GM19468 (cell line): ENCODE measurements around the gene COG8.
"Not testable (repeated sequence)": the region's sequence is repeated elsewhere in the genome, so short reads cannot be mapped to it uniquely, and the experiment has no call there.

Experiments
- ATAC-seq: cut with Tn5 transposase; IDR thresholded peaks from one replicate; pipeline ENCODE4 v1.9.1; 2021; ENCODE audit warnings: mild to moderate bottlenecking, moderate library complexity, moderate number of reproducible peaks; ENCODE audit not compliant: unreplicated experiment; ENCODE audit errors: extremely low read depth

COG8 gene

GRCh38 chr16:69339289-69340094 is at the start of gene COG8, which contains the start of gene NIP7:
COG8 (minus strand) TSS chr16:69339564; CDS start chr16:69339552, 12 bp downstream.
NIP7 (plus strand) TSS chr16:69339772; CDS start chr16:69339830, 58 bp downstream.
- peak; percentile 85 for ATAC-seq

DNA sequence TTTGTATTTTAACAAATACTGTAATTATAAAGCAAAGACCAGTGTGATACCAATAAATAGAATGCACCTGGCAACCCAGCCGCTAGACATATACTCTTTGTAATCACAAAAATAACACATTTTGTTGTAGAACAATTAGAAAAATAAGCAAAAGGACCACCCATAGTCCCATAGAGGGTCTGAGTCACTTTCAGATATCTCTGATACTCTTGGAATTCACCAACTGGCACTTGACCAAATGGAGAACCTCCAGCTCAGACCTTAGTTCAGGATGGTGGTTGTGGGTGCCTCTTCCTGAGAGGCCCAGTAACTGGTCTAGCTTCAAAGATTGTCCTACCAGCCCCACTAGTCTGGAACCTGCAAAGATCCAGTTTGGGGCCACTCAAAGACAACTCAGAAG is 47.2 kb upstream of the COG8 start:
- no peak for ATAC-seq

- ATAC-seq, result no peak
Measured at GRCh38 chr16:69384974-69385373, 45.6 kb upstream of the COG8 start.

DNA sequence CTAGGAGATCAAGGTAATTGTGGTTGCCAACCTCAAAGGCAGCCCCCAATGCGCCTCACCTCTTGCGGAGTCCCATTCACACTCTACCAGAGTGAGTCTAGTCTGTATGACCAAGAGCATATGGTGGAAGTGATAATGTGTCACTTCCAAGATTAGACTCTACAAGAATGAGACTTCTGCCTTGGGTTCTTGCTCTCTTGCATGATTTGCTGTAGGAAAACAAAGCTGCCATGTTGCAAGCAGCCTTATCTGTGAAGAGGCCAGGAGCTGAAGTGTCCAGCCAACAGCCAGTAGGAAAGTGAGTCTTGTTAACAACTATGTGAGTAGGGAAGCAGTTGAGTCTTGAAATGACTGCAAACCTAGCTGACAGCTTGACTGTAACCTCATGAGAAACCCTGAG is 43.1 kb upstream of the COG8 start:
- no peak for ATAC-seq

- no peak for ATAC-seq
Measured at GRCh38 chr16:69381231-69381630, 41.9 kb upstream of the COG8 start.

- ATAC-seq, result no peak
Measured at GRCh38 chr16:69378760-69379159, 39.4 kb upstream of the COG8 start.

DNA sequence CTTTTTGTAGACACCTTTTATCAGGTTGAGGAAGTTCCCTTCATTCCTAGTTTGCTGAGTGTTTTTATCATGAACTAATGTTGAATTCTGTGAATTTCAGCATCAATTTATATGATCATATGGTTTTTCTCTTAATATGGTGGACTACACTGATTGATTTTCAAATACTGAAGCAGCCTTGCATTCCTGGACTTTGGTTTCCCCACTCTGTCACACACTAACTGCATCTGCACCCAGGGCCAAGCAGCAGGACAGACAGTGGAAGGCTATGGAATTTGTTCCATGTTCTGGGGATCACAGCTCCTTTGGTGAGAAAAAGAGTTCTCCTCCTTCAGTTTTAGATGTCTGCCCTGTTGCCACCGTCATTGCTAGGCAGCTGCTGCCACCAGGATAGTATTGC is 38.7 kb upstream of the COG8 start:
- no peak for ATAC-seq

DNA sequence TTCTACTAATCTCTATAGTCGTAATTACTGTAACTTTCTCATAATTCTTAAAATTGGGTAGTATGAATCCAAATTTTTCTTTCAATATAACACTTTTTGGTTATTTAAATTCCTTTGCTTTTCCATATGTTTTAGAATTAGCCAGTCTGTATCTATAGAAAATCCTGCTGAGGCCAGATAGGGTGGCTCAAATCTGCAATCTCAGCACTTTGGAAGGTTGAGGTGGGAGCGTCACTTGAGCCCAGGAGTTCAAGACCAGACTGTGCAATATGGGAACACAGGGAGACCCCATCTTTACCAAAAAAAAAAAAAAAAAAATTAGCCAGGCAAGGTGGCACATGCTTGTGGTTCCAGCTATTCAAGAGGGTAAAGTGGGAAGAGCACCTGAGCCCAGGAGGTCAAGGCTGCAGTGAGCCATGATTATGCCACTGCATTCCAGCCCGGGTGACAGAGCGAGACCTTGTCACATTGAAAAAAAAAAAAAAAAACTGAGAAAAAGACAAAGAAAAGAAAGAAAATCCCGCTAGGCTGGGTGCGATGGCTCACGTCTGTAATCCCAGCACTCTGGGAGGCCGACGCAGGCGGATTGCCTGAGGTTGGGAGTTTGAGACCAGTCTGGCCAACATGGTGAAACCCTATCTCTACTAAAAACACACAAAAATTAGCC is 37.2 kb upstream of the COG8 start:
- ATAC-seq, result no peak

DNA sequence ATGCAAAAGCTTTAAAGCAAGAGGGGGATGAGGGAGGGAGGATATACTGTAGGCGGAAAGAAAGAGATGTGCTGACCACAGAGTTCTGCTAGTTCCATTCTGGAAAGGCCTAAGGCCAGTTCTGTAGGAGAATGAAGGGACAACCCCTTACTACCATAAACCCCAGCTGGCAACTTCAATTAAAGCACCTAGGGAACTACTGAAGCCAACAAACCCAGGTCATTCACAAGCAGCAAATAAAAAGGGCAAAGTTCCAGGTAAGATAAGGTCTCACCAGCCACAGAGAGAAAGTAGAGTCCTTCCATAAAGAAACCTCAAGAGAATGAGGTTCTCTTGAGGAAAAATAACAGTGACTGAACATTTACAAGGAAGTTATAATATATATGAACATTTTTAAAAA is 33.7 kb upstream of the COG8 start:
- no peak for ATAC-seq

DNA sequence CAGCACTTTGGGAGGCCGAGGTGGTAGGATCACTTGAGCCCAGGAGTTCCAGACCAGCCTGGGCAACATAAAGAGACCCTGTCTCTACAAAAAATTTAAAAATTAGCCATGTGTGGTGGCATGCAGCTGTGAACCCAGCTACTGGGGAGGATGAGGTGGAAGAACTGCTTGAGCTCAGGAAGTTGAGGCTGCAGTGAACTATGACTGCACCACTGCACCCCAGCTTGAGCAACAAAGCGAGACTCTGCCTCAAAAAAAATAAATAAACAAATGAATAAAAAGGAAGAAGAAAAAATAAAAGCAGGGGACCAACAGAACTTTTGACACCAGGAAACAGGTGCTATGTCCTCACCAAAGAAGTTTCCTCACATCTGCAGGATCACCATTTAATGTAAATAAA is 32.2 kb upstream of the COG8 start:
- no peak for ATAC-seq

GRCh38 chr16:69368866-69369265 is 29.5 kb upstream of the COG8 start:
- ATAC-seq, result no peak

GRCh38 chr16:69367980-69368379 is 28.6 kb upstream of the COG8 start:
- no peak for ATAC-seq

- ATAC-seq, result no peak
Measured at GRCh38 chr16:69366431-69366830, 27.1 kb upstream of the COG8 start.

DNA sequence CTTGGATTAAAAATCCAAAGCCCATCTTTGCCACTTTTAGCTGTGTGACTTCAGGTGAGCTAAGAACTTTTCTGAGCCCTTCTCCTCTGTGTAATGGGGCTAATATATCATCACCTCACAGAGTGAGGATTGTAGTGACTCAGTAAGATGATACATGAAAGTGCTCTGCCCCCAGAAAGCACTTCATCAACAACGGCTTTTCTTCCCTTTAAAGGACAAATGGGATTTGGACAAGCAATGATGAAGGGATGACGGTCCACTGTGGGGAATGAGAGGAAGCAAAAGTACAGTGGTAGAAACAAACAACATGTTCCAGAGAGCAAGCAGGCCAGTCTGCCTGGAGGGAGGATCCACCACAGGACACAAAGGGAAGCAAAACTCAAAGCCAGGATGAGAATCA is 26.5 kb upstream of the COG8 start:
- no peak for ATAC-seq

- no peak for ATAC-seq
Measured at GRCh38 chr16:69364088-69364487, 24.7 kb upstream of the COG8 start.

DNA sequence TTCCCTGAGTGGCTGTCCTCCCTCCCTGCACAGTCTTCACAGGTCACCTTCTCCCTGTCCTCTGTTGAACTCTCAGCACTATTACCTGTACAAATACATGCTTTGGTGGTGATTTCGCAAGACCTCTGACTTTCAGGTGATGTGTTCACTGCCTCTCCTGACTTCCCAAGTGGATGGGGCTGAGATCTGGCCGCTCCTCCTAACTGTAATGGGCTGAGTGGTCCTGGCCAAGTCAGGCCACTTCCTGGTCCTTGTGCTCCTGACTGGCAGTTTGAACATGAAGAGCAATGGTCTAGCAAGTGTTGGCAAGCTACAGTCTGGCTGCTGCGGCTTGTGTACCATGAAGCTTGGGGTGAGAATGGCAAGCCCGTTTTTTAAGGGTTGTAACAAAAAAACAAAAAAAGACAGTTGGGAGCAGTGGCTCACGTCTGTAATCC is 23.9 kb upstream of the COG8 start:
- no peak for ATAC-seq

DNA sequence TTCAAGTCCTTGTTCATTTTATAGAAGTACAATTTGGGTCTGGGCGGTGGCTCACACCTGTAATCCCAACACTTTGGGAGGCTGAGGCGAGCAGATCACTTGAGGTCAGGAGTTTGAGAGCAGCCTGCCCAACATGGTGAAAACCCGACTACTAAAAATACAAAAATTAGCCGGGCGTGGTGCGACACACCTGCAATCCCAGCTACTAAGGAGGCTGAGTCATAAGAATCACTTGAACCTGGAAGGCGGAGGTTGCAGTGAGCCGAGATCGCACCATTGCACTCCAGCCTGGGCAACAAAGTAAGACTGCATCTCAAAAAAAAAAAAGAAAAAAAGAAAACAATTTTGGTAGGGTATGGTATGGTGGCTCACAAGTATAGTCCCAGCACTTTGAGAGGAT is 20.7 kb upstream of the COG8 start:
- not testable (repeated sequence) for ATAC-seq

DNA sequence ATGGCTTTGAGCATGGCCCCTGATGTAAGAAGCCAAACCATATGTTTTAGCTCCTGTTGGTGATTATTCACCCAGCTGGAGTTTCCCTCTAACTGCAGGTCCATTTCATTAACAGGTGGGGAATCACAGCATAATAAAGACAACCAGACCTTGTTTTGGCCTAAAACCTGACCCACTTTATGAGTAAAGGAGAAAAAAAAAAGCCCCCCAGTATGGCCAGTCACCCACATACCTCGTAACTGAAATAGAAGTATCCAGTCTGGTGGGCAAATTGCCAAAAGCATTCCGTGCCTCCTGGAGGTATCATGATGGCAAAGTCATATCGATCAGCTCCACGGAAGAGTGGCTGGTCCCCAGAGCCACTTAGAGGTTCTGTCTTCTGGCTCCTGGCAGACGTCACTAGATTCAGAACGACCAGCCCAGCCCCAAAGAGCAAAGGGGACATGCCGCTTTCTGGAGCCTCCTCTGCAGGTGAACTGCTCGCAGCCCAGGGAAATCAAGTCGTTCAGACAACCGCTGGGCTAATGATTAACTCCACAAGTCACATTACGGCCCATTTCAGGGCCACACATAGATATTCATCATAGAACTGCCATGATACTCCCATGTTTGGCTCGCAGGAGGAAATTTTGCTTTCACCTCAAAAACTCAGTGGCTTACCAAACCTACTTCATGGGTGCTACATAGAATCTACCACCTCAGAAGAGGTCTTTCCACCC is 12.1 kb upstream of the COG8 start, which contains the start of gene TMED6:
Gene TMED6, minus strand, starts transcription at position 478 of the 719 bp plus-strand sequence. Its CDS starts 33 bp downstream, at position 445.
- no peak for ATAC-seq

DNA sequence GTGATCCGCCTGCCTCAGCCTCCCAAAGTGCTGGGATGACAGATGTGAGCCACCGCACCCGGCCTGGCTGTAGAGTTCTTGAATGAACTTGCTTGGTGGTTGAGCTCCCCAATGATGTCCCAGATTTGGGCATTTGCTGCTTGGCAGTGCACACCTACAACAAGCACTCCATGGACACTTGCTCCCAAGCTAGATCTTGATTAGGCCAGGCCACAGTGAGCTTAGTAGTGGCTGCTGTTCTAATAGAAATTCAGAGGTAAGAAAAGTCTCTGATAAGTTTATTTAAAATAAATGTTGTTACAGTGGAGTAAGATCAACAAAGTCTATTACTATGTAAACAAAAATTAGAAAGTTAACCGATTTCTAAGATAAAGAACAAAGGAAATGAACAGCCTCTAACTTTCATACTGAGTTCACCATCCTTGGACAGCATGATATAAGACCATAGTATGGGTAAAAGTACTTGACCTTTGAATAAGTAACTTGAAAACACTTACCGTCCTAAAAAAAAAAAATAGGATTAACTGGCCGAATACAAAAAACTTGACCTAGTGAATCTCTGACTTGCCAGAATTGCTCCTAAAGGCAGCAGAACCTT is 11.3 kb upstream of the COG8 start:
- no peak for ATAC-seq

- ATAC-seq, result no peak
Measured at GRCh38 chr16:69349536-69349935, 10.2 kb upstream of the COG8 start.
